ENCODE measurements around the gene ANKRD13D.

ANKRD13D gene

DNA sequence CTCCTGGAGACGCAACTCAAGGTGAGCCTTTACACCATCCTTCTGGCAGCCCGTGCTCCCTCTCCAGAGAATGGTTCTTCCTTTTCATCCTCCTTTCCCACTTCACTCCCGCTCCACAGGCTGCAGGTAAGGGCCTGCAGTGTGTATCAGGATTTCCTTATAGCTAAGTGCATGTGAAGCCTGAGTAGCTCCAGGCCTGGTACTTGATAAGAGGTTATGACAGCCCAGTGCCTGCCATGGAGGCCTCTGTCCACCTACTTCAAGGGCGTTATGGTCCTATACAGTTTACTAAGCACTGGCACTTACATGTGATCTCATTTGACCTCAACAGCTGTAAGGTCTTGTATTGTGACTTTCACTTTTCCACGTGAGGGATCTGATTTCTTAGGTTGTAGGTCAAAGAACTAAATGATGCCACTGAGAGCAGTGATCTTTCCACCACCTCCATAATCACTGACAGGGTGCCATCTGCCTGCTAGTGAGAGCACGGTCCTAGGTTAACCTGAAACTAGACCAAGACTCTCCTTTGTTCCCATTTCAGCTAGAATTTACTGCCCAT is 32.3 kb downstream of the ANKRD13D start:
- Mint-ChIP-seq H3K4me1 (peaks cover 12% of the 10 kb centered on the region), H3K27ac (no peak overlapping the region), H3K36me3 (peaks cover 14% of the 10 kb centered on the region), H3K9me3 (no peaks in the 10 kb centered on the region), H3K4me3 (no peak overlapping the region)
- ATAC-seq (no peak), DNase-seq (ENCODE audit: low spot score in 2 of 2) (no peak)

DNA sequence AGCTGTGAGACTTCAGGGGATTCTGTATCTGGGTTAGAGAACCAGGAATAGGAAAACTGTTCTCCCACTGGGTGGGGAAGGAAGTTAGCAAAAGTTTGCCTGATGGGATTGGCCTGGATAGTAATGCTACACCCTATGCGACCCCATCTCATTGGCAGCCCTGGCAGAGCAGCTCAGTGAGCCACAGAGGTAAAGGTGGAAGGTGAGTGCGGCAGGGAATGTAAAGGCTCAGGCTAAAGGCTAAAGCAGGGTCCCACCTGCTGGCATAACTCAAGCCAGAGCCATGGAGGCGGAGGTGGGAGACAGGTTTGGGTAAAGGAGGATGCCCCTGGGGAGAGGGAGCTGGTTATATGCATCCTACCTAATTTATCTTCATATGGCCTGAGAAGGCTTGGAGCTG is 32.9 kb downstream of the ANKRD13D start:
- H3K4me3 Mint-ChIP-seq, result no peak overlapping the region
- no peaks in the 10 kb centered on the region for H3K9me3 Mint-ChIP-seq
- H3K4me1 Mint-ChIP-seq, result peaks cover 8% of the 10 kb centered on the region
- no peak overlapping the region for H3K27ac Mint-ChIP-seq
- DNase-seq (ENCODE audit: low spot score in 2 of 2) (no peak), ATAC-seq (no peak)
- peaks cover 9% of the 10 kb centered on the region for H3K36me3 Mint-ChIP-seq

DNA sequence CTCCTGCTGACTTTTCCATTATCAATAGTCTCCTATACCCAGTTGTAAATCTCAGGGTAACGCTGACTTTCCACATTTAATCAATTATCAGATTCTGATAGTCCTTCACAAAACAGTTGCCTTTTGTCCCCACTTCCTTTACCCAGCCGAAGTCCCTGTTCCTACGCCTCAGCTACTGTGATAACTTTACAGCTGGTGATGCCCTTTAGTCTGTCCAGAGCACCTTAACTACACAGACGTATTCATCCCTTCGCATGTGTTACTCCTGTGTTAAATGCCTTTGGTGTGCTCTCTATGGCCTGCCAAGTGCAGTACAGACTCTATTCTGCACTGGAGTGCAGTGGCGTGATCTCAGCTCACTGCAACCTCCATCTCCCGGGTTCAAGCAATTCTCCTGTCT is 34.4 kb downstream of the ANKRD13D start:
- Mint-ChIP-seq H3K4me1 (no peaks in the 10 kb centered on the region), H3K4me3 (no peak overlapping the region), H3K27ac (no peak overlapping the region), H3K36me3 (no peaks in the 10 kb centered on the region), H3K9me3 (no peaks in the 10 kb centered on the region)
- DNase-seq (ENCODE audit: low spot score in 2 of 2) (no peak), ATAC-seq (no peak)

DNA sequence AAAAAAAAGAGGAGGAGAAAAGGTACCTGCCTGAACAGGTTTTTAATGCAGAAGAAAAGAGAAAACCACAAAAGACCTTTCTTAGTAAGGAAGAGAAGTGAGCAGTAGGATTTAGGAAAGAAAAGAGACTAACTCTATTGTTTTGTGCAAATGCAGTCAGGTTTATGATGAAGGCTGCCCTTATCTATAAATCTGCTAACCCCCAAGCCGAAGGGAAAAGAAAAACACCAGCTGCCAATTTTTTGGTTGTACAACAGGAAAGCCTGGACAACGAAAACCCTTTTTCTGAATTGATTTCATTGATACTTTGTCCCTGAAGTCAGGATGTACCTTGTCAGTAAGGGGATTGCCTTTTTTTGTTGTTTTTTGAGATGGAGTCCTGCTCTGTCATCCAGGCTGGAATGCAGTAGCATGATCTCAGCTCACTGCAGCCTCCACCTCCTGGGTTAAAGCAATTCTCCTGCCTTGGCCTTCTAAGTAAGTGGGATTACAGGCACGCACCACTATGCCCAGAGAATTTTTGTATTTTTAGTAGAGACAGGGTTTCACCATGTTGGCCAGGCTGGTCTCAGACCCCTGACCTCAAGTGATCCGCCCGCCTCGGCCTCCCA is 43.1 kb downstream of the ANKRD13D start:
- no peak for DNase-seq (ENCODE audit: low spot score in 2 of 2)
- H3K36me3 Mint-ChIP-seq, result no peaks in the 10 kb centered on the region
- no peaks in the 10 kb centered on the region for H3K9me3 Mint-ChIP-seq
- ATAC-seq, result no peak
- no peak overlapping the region for H3K27ac Mint-ChIP-seq
- no peak overlapping the region for H3K4me3 Mint-ChIP-seq
- H3K4me1 Mint-ChIP-seq, result no peaks in the 10 kb centered on the region

DNA sequence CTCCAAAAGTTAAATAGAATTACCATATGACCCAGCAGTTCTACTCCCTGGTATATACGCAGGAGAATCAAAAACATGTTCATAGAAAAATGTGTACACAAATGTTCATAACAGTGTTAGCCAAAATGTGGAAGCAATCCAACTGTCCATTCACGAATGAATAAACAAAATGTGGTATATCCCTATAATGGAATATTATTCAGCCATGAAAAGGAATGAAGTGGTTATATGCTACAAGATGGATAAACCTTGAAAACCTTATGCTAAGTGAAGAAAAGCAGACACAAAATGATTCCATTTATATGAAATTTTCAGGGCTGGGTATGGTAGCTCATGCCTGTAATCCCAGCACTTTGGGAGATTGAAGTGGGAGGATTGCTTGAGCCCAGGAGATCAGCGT is 48.2 kb downstream of the ANKRD13D start:
- H3K4me1 Mint-ChIP-seq, result no peaks in the 10 kb centered on the region
- H3K9me3 Mint-ChIP-seq, result no peaks in the 10 kb centered on the region
- no peak overlapping the region for H3K27ac Mint-ChIP-seq
- ATAC-seq, result no peak
- no peaks in the 10 kb centered on the region for H3K36me3 Mint-ChIP-seq
- no peak overlapping the region for H3K4me3 Mint-ChIP-seq
- no peak for DNase-seq (ENCODE audit: low spot score in 2 of 2)

DNA sequence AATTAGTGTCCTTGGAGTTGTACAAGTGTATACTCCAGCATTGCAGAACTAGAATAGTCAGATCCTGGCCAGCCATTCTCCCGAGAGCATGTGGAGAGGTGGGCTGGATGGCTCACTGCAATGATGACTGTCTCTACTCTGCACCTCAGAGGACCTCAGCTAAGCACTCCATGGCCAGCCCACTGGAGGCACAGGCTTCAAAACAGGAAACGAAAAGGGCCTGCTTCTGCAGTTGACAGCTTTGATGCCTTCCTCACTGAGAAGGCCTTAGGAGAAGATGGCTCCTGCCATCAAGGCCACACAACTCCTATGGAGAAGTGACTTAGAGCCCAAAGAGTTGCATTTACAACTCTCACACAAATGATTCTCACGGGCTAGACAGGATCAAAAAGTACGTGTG is 55.2 kb downstream of the ANKRD13D start:
- Mint-ChIP-seq H3K4me1 (peaks cover 38% of the 10 kb centered on the region), H3K27ac (peak overlapping the region; percentile 3), H3K36me3 (peaks cover 4% of the 10 kb centered on the region), H3K9me3 (no peaks in the 10 kb centered on the region), H3K4me3 (no peak overlapping the region)
- ATAC-seq (peak; percentile 20), DNase-seq (ENCODE audit: low spot score in 2 of 2) (no peak)

DNA sequence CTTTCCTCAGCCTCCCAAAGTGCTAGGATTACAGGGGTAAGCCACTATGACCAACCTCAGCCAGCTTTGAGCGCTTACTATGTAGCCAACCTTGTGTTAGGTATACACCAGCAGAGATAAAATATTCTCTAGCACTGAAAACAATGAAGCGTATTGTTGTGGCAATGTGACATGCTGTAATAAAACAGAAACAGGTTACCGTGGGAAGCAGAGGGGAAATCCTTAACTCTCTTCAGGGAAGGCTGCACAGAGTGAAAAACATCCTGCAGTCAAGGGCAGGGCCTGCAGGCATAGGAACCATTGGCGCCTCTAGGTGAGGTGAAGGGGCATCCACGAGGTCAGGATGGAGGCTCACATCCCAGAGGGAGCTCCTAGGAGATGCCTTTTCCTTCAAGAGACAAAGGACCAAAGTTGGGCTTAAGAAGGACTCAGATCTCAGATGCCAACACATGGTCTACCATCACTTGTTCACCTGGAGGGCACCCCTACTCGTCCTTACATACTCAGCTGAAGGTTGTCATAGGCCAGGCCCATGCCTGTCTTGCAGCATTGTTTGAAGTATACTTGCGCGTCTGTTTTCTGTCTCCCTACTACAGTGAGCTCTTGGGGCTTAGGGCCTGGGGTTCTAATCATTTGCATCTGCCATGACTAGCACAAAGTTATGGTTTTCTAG is 56.3 kb downstream of the ANKRD13D start:
- ATAC-seq, result peak; percentile 38
- no peaks in the 10 kb centered on the region for H3K9me3 Mint-ChIP-seq
- H3K27ac Mint-ChIP-seq, result peak overlapping the region; percentile 3
- peak overlapping the region; percentile 13 for H3K4me3 Mint-ChIP-seq
- H3K4me1 Mint-ChIP-seq, result peaks cover 46% of the 10 kb centered on the region
- H3K36me3 Mint-ChIP-seq, result peaks cover 4% of the 10 kb centered on the region
- no peak for DNase-seq (ENCODE audit: low spot score in 2 of 2)

DNA sequence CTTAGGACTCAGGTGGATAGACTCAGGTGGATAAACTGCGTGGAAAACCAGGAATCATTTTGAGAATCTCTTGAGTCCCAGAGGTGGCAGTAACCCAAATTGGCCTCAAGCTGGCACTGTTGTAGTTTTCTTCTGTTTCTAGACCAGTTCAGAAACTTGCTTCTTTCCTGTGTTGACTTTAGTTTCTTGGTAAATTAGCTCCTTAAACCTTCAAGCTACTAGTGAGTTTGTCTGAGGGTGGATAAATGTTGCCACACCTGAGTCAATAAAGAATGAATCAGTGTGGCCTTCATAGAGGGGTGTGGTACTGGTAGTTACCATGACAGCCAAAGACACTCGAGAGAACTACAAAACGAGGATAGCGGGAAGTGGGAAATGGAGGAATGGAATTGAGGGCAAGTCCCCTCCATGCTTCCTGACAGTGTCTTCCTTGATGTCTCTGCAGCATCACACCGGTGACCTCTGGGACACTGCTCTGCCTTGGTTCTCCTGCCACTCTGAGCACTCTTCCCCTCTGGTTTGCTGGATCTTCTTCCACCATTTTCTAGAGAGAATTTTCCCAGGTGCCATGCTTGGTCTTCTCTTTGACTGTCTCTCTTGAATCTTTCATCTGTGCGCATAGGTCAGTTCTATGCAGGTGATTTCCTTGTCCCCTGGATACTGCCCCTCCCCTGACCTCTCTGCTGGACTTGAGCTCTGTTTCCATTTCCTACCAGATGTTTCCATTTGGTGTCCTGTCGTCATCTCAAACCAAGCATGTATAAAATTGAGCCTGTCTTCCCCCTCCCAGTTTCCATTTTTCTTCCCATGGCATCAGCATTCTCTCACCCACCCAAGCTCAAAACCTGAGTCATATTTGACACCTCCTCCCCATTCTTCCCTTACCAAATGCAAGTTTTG is 57.1 kb downstream of the ANKRD13D start:
- ATAC-seq, result peak; percentile 78
- Mint-ChIP-seq H3K9me3 (no peaks in the 10 kb centered on the region), H3K4me1 (peaks cover 50% of the 10 kb centered on the region), H3K4me3 (peak overlapping the region; percentile 13), H3K27ac (peak overlapping the region; percentile 3), H3K36me3 (peaks cover 4% of the 10 kb centered on the region)
- no peak for DNase-seq (ENCODE audit: low spot score in 2 of 2)

DNA sequence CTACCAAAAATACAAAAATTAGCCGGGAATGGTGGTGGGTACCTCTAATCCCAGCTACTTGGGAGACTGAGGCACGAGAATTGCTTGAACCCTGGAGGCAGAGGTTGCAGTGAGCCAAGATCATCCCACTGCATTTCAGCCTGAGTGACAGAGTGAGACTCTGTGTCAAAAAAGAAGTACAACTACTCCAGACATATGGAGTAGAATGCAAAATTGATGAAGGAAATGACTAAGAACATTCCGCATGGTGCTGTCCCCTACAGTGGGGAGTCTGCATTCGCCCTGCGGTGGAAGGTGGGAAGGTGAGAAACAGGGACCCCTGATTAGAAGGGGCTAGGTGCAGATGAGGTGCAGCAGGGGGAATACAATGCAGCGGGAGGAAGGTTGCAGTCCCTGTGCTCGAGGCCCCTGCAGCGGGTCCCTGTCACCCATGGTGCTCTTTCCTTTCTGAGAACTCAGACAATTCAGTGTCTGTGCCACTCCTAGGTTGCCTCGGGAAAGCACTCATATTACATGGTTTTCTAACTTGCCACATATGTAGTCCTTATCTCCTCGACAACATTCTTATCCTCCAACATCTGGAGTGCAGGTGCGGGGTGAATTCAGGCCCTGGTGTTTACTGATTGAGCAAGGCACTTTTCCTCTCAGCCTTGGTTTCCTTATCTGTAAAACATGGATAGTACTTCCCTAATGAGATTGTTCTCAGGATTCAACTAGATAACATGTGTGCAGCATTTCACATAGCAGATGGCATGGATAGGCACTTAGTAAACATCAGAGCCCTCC is 59.1 kb downstream of the ANKRD13D start:
- no peaks in the 10 kb centered on the region for H3K9me3 Mint-ChIP-seq
- peaks cover 65% of the 10 kb centered on the region for H3K4me1 Mint-ChIP-seq
- H3K27ac Mint-ChIP-seq, result peak overlapping the region; percentile 74

DNA sequence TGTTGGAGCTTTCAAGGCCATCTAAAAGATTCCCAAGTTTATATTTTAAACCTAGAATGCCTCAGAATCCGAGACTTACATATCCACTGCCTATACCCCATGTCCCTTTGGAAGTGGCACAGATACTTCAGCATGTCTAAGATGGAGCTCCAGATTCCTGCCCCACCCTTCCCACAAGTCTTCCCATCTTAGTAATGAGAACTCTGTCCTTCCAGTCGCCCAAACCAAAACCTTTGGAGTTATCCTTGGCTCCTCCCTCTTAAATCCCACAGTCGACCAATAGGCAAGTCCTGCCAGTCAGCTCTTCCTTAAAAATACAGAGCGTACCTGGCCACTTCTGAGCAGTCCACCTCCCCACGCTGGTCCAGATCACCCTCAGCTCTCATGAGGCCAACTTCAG is 59.9 kb downstream of the ANKRD13D start:
- Mint-ChIP-seq H3K4me1 (peaks cover 69% of the 10 kb centered on the region), H3K27ac (peak overlapping the region; percentile 74), H3K9me3 (no peaks in the 10 kb centered on the region), H3K36me3 (peaks cover 12% of the 10 kb centered on the region), H3K4me3 (no peak overlapping the region)
- ATAC-seq (no peak), DNase-seq (ENCODE audit: low spot score in 2 of 2) (no peak)

More for the DNA sequence above, 59.1 kb downstream of the ANKRD13D start:
- H3K4me3 Mint-ChIP-seq, result no peak overlapping the region
- DNase-seq (ENCODE audit: low spot score in 2 of 2), result no peak
- no peak for ATAC-seq
- peaks cover 8% of the 10 kb centered on the region for H3K36me3 Mint-ChIP-seq

DNA sequence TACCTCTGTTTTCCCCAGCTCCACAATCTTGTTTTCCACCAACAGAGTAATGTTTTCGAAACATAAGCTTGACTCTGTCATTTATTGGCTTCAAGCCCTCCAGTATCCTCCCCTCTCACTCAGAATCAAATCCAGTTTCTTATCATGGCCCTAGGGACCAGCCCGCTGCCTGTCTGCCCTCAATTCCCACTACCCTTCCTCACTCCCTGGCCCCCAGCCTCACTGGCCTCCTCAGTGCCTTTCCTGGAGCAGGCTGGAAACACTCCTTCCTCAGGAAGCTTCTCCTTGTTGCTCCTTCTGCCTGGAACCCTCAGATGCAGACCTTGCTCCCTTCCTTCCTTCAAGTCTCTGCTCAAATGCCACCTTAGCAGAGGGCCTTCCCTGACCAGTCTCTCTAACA is 60.4 kb downstream of the ANKRD13D start:
- H3K4me1 Mint-ChIP-seq, result peaks cover 71% of the 10 kb centered on the region
- ATAC-seq (no peak), DNase-seq (ENCODE audit: low spot score in 2 of 2) (no peak)
- H3K4me3 Mint-ChIP-seq, result no peak overlapping the region
- H3K36me3 Mint-ChIP-seq, result peaks cover 12% of the 10 kb centered on the region
- no peaks in the 10 kb centered on the region for H3K9me3 Mint-ChIP-seq
- peak overlapping the region; percentile 74 for H3K27ac Mint-ChIP-seq

DNA sequence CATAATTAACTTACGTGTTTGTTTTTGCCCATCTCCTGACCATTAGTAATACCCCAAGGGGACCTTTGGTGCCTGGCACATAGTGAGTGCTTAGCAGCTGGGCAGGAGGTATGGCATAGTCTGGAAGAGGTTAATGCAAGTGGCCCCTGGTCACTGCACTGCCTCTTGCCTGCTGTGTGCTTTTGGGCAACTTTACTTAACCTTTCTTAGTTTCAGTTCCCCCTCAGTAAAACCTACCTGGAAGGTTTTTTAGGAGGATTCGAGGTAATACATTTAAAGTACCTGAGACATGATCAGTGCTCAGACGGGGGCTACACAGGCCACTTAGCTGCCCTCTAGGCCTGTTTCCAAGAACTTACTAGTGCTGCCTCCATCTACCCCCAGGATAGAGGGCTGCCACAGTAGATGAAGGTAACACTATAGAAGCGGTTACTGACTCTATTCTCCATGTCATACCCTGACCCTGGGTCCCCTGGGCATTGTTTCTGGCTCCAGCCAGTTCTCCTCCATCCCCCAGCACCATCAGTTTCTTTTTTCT is 60.9 kb downstream of the ANKRD13D start:
- ATAC-seq (no peak), DNase-seq (ENCODE audit: low spot score in 2 of 2) (no peak)
- peaks cover 12% of the 10 kb centered on the region for H3K36me3 Mint-ChIP-seq
- peaks cover 73% of the 10 kb centered on the region for H3K4me1 Mint-ChIP-seq
- H3K9me3 Mint-ChIP-seq, result no peaks in the 10 kb centered on the region
- no peak overlapping the region for H3K4me3 Mint-ChIP-seq
- H3K27ac Mint-ChIP-seq, result peak overlapping the region; percentile 74

DNA sequence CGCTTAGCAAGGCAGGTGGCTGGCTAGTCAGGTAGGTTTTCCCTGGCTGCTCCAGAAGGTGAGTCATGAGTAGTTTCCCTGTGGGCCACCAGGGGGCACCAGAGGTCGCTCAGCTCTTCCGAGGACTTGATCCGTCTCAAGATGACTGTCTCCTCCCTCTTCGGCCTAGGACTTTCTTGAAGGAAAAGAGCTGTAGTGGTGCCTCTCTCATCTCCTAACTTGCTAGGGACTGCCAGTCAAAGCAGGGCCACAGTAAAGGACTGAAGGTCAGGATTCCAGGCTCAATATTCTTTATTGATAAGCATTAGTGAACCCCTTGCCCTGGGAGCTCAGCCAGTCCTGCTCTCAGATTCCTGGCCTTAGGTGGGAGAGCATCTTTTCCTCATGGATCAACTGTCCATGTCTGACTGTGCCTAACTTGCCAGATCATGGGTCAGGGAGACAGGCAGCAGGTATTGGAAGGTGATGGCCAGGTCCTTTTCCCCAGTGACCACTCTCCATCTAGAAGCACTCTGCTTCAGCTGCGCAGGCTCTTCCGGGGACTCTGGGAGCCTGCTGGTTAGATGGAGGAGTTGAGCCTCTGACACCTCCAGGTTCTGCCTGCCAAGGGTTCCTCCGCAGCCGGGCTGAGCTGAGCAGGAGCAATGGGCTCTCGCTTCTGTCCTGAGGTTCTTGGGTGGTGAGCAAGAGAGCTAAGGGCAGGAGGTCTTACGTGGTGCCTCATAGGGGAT is 62.3 kb downstream of the ANKRD13D start:
- H3K27ac Mint-ChIP-seq, result peak overlapping the region; percentile 52
- no peaks in the 10 kb centered on the region for H3K9me3 Mint-ChIP-seq
- DNase-seq (ENCODE audit: low spot score in 2 of 2) (peak; percentile 50 to 68), ATAC-seq (no peak)
- peak overlapping the region; percentile 87 for H3K4me3 Mint-ChIP-seq
- peaks cover 17% of the 10 kb centered on the region for H3K36me3 Mint-ChIP-seq
- H3K4me1 Mint-ChIP-seq, result peaks cover 69% of the 10 kb centered on the region
